ENCODE data around the gene SPTBN5. TPM values are rescaled to one million over a fixed set of nuclear protein-coding genes. Genes with fewer than 3 reads are reported as not detected.

The SPTBN5 gene
- total and polyA plus RNA-seq, 11 donors: 0.31 to 5.6 (median 1.7) TPM

DNA sequence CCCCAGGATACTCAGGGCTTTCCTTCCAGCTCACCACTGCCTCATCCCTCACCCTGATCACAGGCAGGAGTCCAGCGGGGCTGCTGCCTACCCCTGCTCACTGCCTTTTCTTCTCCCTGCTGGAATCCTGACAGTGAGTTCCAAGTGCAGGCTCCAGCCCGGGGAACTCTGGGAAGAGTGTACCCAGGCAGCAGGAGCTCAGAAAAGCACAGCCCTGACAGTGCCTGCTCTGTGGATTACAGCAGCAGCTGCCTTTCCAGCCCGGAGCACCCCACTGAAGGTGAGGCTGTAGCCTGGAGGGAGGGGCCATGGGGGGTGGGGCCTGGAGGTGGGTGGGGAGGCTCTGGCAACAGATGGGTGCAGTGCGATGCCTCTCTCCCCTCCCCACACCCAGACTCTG, 72.0 kb downstream of the SPTBN5 start:
- Histone ChIP-seq H3K36me3 (peaks cover 0 to 79% (median 63%) of the 10 kb centered on the region in 9 donors), H3K4me1 (no peaks in the 10 kb centered on the region), H3K9me3 (no peaks in the 10 kb centered on the region), H3K27ac (no peak overlapping the region), H3K4me3 (no peak overlapping the region), H3K27me3 (no peaks in the 10 kb centered on the region)
- intact Hi-C loops (cut with DNase I): loop anchor here in 2 of 10 donors (5.0 to 10.0 kb wide), 2 partner anchors 75 to 153 kb away; partner anchors contain the start of gene EHD4 (in 1 of the 2)
- 75 to 93% (median 86%) methylated on average over 3 to 4 of the region's 4 CpGs for WGBS, 4 donors
- TF ChIP-seq, protein P1, sequence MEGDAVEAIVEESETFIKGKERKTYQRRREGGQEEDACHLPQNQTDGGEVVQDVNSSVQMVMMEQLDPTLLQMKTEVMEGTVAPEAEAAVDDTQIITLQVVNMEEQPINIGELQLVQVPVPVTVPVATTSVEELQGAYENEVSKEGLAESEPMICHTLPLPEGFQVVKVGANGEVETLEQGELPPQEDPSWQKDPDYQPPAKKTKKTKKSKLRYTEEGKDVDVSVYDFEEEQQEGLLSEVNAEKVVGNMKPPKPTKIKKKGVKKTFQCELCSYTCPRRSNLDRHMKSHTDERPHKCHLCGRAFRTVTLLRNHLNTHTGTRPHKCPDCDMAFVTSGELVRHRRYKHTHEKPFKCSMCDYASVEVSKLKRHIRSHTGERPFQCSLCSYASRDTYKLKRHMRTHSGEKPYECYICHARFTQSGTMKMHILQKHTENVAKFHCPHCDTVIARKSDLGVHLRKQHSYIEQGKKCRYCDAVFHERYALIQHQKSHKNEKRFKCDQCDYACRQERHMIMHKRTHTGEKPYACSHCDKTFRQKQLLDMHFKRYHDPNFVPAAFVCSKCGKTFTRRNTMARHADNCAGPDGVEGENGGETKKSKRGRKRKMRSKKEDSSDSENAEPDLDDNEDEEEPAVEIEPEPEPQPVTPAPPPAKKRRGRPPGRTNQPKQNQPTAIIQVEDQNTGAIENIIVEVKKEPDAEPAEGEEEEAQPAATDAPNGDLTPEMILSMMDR (IDR thresholded peaks at IDR 0.05): no peak
- no peak for TF ChIP-seq POLR2A (IDR thresholded peaks at IDR 0.05)
- ATAC-seq: no peak
- no peak for DNase-seq

DNA sequence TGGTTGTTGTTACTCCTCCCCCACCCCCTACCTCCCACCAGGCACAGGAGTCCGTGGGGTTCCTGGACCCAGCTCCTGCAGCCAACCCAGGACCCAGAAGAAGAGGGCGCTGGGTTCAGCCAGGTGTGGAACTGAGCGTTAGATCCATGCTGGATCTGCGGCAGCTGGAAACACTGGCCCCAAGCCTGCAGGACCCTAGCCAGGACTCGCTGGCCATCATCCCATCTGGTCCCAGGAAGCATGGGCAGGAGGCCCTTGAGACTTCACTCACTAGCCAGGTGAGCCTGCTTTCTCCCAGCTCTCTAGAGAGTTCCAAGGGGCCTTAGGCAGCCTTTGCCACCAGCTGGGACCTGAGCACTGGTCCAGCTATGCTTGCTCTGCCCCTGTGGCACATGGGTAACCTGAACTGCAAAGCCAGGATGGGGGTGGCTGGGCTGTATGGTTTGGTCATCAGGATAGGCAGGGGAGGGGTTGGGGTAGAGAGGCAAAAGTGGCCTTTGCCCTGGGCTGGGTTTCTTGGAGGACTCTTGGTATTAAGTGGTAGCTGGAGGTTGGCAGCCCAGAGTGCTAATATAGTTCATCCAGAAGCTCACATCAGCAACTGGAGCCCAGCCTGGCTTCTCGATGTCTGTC, 72.9 kb downstream of the SPTBN5 start:
- Histone ChIP-seq H3K4me1 (no peaks in the 10 kb centered on the region), H3K4me3 (no peak overlapping the region), H3K9me3 (no peaks in the 10 kb centered on the region), H3K27me3 (no peaks in the 10 kb centered on the region), H3K36me3 (peaks cover 0 to 88% (median 72%) of the 10 kb centered on the region in 9 donors), H3K27ac (no peak overlapping the region)
- TF ChIP-seq POLR2A (IDR thresholded peaks at IDR 0.05): no peak
- TF ChIP-seq, protein P1 (IDR thresholded peaks at IDR 0.05): no peak
- ATAC-seq (no peak), DNase-seq (no peak)
- 84 to 88% (median 85%) methylated on average over 5 to 6 of the region's 6 CpGs for WGBS, 4 donors
- intact Hi-C loops (cut with DNase I): loop anchor here in 2 of 10 donors (5.0 to 10.0 kb wide), 2 partner anchors 76 to 154 kb away; partner anchors contain the start of gene EHD4 (in 1 of the 2)

DNA sequence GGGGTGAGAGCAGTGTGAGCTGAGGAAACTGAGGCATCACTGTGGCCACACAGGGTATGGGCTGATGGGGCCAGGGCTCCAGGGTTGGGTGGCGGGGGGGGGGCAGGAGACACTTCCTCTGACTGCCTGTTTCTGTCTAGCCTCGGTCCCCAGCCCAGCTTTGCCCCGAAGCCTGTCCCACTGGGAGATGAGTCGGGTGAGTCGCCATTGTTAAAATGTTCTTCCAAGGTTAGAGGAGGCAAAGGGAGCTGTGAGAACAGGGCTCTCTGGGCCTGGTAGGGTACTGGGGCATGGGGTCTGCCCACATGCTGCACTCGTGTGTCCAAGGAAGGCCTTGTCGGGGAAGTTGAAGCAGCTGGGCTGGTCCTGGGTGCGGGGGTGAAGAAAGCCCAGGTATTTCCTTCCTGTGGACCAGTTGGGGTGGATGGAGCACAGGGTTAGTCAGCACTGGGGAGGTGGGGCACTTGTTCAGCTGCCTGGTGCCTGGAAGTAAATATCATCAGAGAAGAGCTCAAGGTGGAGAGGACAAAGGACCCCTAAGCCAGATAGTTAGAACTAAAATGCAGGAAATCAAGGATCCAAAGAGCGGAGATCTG, 74.3 kb downstream of the SPTBN5 start:
- Histone ChIP-seq H3K4me1 (no peaks in the 10 kb centered on the region), H3K27me3 (no peaks in the 10 kb centered on the region), H3K36me3 (peaks cover 0 to 98% (median 83%) of the 10 kb centered on the region in 9 donors), H3K27ac (no peak overlapping the region), H3K9me3 (no peaks in the 10 kb centered on the region), H3K4me3 (no peak overlapping the region)
- intact Hi-C loops (cut with DNase I): loop anchor here in 6 of 10 donors (5.0 to 10.0 kb wide), 5 partner anchors 78 to 345 kb away; partner anchors contain the start of genes TYRO3 (in 3 of the 6) and EHD4 (in 1 of the 6)
- 89 to 93% (median 90%) methylated on average over 9 of the region's 9 CpGs for WGBS, 4 donors
- DNase-seq (no peak), ATAC-seq (no peak)
- TF ChIP-seq POLR2A (IDR thresholded peaks at IDR 0.05): no peak
- TF ChIP-seq, protein P1 (IDR thresholded peaks at IDR 0.05): no peak

DNA sequence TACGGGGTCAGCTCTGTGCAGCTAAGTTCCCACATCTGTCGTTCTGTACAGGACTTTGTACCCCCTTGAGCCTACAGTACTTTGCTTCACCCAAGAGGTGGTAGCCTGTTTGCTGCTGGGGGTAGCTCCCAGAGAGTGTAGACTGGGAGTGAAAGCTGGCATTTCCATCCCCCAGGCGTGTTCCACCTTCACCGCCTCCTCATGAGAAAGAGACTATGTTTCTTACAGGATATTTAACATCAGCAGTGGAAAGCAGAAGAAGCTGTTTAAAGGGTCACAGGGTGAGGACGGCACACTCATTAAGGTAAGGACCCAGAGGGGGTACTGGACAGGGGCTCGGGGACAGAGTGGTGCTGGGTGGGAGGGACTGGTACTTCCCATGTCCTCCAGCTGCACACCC, 76.1 kb downstream of the SPTBN5 start:
- H3K9me3 ChIP-seq: no peaks in the 10 kb centered on the region
- no peaks in the 10 kb centered on the region for H3K27me3 ChIP-seq
- peaks cover 0 to 97% (median 85%) of the 10 kb centered on the region in 9 donors for H3K36me3 ChIP-seq
- TF ChIP-seq, protein P1 (IDR thresholded peaks at IDR 0.05): no peak
- no peak for TF ChIP-seq POLR2A (IDR thresholded peaks at IDR 0.05)
- DNase-seq (no peak), ATAC-seq (no peak)
- intact Hi-C loops (cut with DNase I): loop anchor here in 6 of 10 donors (10.0 kb wide), 3 partner anchors 213 to 343 kb away; partner anchors contain the start of gene TYRO3 (in 3 of the 6)
- no peak overlapping the region for H3K4me3 ChIP-seq
- 86 to 98% (median 96%) methylated on average over 5 to 6 of the region's 6 CpGs for WGBS, 4 donors
- no peaks in the 10 kb centered on the region for H3K4me1 ChIP-seq
- H3K27ac ChIP-seq: no peak overlapping the region

Measured in heart left ventricle (tissue), 16 donors.